Thyroid gland (tissue), 4 donors: Measurements from ENCODE around the gene ZNF213. TPM values are rescaled to one million over a fixed set of nuclear protein-coding genes. Genes with fewer than 3 reads are reported as not detected.

ENCODE experiments used
- DNase-seq, 2 donors: peaks; one replicate each; pipeline ENCODE4 v3.0.0-alpha.2; 2019
- H3K27ac ChIP-seq, 3 donors: fragments of 200-600 bp; sonication (generic); 1 replicate in 2 of 3; 2 replicates in 1 of 3; pipeline ENCODE4 v1.5.1; 2016 to 2019; ENCODE audit warnings: mild to moderate bottlenecking in 1 of 3, moderate library complexity in 1 of 3
- H3K27me3 ChIP-seq: fragments of 200-600 bp; sonication (generic); one replicate; pipeline ENCODE4 v1.5.1; 2019
- H3K36me3 ChIP-seq, 2 donors: fragments of 200-600 bp; sonication (generic); one replicate each; pipeline ENCODE4 v1.5.1; 2016 to 2019
- H3K4me1 ChIP-seq, 2 donors: fragments of 200-600 bp; sonication (generic); one replicate each; pipeline ENCODE4 v1.5.1; 2017 to 2019
- H3K4me3 ChIP-seq, 3 donors: fragments of 200-600 bp; sonication (generic); replicated peaks in 1 of 3; 1 replicate in 2 of 3; 2 replicates in 1 of 3; pipeline ENCODE4 v1.5.1; 2016; ENCODE audit warnings: mild to moderate bottlenecking in 1 of 3
- H3K9me3 ChIP-seq: fragments of 200-600 bp; sonication (generic); one replicate; pipeline ENCODE4 v1.5.1; 2017
- POLR2A ChIP-seq, 2 donors: fragments of 450-650 bp; IDR thresholded peaks; one replicate each; pipeline ENCODE4 v1.6.1; 2017; ENCODE audit warnings: antibody characterized with exemption in 2 of 2, mild to moderate bottlenecking in 2 of 2, moderate library complexity in 1 of 2
- WGBS, 2 donors: methylation state at CpG; one replicate each; pipeline ENCODE4 v1.1.5; 2017; 5-methylcytosine and 5-hydroxymethylcytosine counted together
- intact Hi-C: fragments of 100-400 bp; cut with DNase I; formaldehyde crosslinking; loops from one replicate; pipeline ENCODE4 v1.15.1; 2023
- small RNA-seq: library from RNA; depleted of rRNA; stranded (forward); fragments of <200 nt; gene quantifications from one replicate; pipeline ENCODE3, GENCODE V24; 2016
- total RNA-seq, 4 donors: library from RNA; depleted of rRNA; stranded (reverse); fragments of >200 nt; gene quantifications; one replicate each; pipeline ENCODE4 v1.2.3, GENCODE V29; 2016
- TF ChIP-seq, protein P1 (sequence below), 6 experiments: fragments of 200-600 bp in 3 of 6; fragments of 450-650 bp in 3 of 6; sonication (generic) in 3 of 6; IDR thresholded peaks; one replicate each; pipeline ENCODE4 v1.5.1; 2016 to 2019; ENCODE audit warnings: antibody characterized with exemption in 6 of 6, mild to moderate bottlenecking in 2 of 6, inconsistent platforms in 1 of 6, moderate library complexity in 1 of 6

The ZNF213 gene
- total RNA-seq, 4 donors from 2014 or later: 5.2 to 10.2 (median 8.7) TPM

- Histone ChIP-seq H3K36me3 (no peaks in the 10 kb centered on the region), H3K27me3 (peaks cover 58% of the 10 kb centered on the region), H3K4me3 (no peak overlapping the region), H3K4me1 (peaks cover 7 to 16% of the 10 kb centered on the region in 2 donors), H3K9me3 (no peaks in the 10 kb centered on the region), H3K27ac (no peak overlapping the region)
- intact Hi-C loops: no loop called here
- TF ChIP-seq, protein P1, sequence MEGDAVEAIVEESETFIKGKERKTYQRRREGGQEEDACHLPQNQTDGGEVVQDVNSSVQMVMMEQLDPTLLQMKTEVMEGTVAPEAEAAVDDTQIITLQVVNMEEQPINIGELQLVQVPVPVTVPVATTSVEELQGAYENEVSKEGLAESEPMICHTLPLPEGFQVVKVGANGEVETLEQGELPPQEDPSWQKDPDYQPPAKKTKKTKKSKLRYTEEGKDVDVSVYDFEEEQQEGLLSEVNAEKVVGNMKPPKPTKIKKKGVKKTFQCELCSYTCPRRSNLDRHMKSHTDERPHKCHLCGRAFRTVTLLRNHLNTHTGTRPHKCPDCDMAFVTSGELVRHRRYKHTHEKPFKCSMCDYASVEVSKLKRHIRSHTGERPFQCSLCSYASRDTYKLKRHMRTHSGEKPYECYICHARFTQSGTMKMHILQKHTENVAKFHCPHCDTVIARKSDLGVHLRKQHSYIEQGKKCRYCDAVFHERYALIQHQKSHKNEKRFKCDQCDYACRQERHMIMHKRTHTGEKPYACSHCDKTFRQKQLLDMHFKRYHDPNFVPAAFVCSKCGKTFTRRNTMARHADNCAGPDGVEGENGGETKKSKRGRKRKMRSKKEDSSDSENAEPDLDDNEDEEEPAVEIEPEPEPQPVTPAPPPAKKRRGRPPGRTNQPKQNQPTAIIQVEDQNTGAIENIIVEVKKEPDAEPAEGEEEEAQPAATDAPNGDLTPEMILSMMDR (IDR thresholded peaks at IDR 0.05): no peak
- no peak for TF ChIP-seq POLR2A (IDR thresholded peaks at IDR 0.05)
- WGBS, 2 donors: 10 to 11% methylated on average over 16 of the region's 16 CpGs
- DNase-seq: no peak
Measured at GRCh38 chr16:3190949-3191353, 56.1 kb downstream of the ZNF213 start.

Small RNA genes within 50 kb of the gene (small RNA-seq; reads per million reads assigned to genes)
- gene RNU1-22P: not detected

Other genes with a start within 250 kb of the ZNF213 start
- gene FLYWCH1, start 223.1 kb upstream of the ZNF213 start, total RNA-seq: 10 to 100 TPM; 31.3 to 49.8 (median 41.5) TPM
- not detected for gene KREMEN2, start 170.8 kb upstream of the ZNF213 start, total RNA-seq
- 1 to 10 TPM; 2.8 to 5.6 (median 3.3) TPM for gene PAQR4, start 165.7 kb upstream of the ZNF213 start, total RNA-seq
- under 1 TPM in 2 of 4 donors, not detected in 2; 0.81 to 0.88 TPM for gene PKMYT1, start 154.6 kb upstream of the ZNF213 start, total RNA-seq
- under 1 TPM in 1 of 4 donors, not detected in 3; 0.33 TPM for gene CLDN9, start 122.1 kb upstream of the ZNF213 start, total RNA-seq
- gene CLDN6, start 116.8 kb upstream of the ZNF213 start, total RNA-seq: not detected
- 100 to 1,000 TPM in 1 of 4 donors, 10 to 100 TPM in 3; 47.9 to 110 (median 67.0) TPM for gene TNFRSF12A, start 114.7 kb upstream of the ZNF213 start, total RNA-seq
- gene HCFC1R1, start 111.1 kb upstream of the ZNF213 start, total RNA-seq: 10 to 100 TPM; 10.1 to 51.7 (median 29.7) TPM
- 10 to 100 TPM; 16.5 to 19.1 (median 17.6) TPM for gene THOC6, start 111.0 kb upstream of the ZNF213 start, total RNA-seq
- gene BICDL2, start 98.1 kb upstream of the ZNF213 start, total RNA-seq: 10 to 100 TPM in 3 of 4 donors, 1 to 10 TPM in 1; 7.3 to 17.8 (median 14.6) TPM
- 1 to 10 TPM in 1 of 4 donors, under 1 TPM in 3; 0.49 to 1.6 (median 0.70) TPM for gene MMP25, start 88.5 kb upstream of the ZNF213 start, total RNA-seq
- 10 to 100 TPM; 24.0 to 53.6 (median 28.9) TPM for gene IL32, start 69.4 kb upstream of the ZNF213 start, total RNA-seq
- gene ZSCAN10, start 35.7 kb upstream of the ZNF213 start, total RNA-seq: not detected
- 10 to 100 TPM; 18.5 to 28.9 (median 19.6) TPM for gene ZNF205, start 22.4 kb upstream of the ZNF213 start, total RNA-seq
- not detected for gene OR1F1, start 53.2 kb downstream of the ZNF213 start, total RNA-seq
- gene ZNF200, start 100.1 kb downstream of the ZNF213 start, total RNA-seq: 10 to 100 TPM in 2 of 4 donors, 1 to 10 TPM in 2; 6.4 to 10.8 (median 9.4) TPM
- 1 to 10 TPM in 1 of 4 donors, under 1 TPM in 3; 0.22 to 2.2 (median 0.54) TPM for gene MEFV, start 121.6 kb downstream of the ZNF213 start, total RNA-seq
- 10 to 100 TPM; 44.6 to 62.2 (median 60.6) TPM for gene ZNF263, start 148.5 kb downstream of the ZNF213 start, total RNA-seq
- 10 to 100 TPM in 3 of 4 donors, 1 to 10 TPM in 1; 8.6 to 16.2 (median 12.7) TPM for gene TIGD7, start 170.4 kb downstream of the ZNF213 start, total RNA-seq
- 10 to 100 TPM; 36.5 to 61.5 (median 45.7) TPM for gene ZNF75A, start 170.5 kb downstream of the ZNF213 start, total RNA-seq
- gene OR2C1, start 220.9 kb downstream of the ZNF213 start, total RNA-seq: 1 to 10 TPM in 2 of 4 donors, under 1 TPM in 1, not detected in 1; 0.68 to 2.0 (median 1.1) TPM